Stimulated activated CD4-positive, alpha-beta T cell treated with anti-CD3 and anti-CD28 coated beads, Interleukin-12 subunit alpha, Interleukin-12 subunit beta, amount 100 ng/mL, for 24 hours (primary cell): ENCODE data around the gene PSMD7.

Experiments
- DNase-seq, 2 experiments: peaks; one replicate each; pipeline ENCODE4 v3.0.0-alpha.2; 2020; ENCODE audit warnings: low read depth in 2 of 2

Gene PSMD7

GRCh38 chr16:74296432-74297144, at the start of gene PSMD7:
Gene PSMD7, plus strand, starts transcription at chr16:74296814. Its CDS starts 101 bp downstream, at chr16:74296915.
- DNase-seq = peak; percentile 81 to 83

DNA sequence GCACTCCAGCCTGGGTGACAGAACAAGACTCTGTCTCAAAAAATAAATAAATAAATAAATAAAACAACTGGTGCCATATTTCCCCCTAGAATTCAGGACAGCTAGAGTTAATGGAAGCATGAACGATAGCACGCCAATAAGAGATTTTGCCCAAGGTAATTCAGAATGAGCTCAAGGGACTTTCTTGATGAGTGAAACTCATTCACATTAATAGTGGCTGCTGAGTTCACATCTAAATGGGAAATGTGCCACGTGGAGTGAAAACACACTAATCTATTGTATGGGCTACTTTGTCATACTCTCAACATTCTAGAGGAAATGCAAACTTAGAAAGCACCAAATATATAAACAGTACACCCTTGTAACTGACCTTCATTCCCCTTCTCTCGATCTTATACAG, 47.4 kb upstream of the PSMD7 start:
- no peak for DNase-seq

- DNase-seq = no peak
These were observed 46.8 kb upstream of the PSMD7 start for GRCh38 chr16:74249846-74250245.

DNA sequence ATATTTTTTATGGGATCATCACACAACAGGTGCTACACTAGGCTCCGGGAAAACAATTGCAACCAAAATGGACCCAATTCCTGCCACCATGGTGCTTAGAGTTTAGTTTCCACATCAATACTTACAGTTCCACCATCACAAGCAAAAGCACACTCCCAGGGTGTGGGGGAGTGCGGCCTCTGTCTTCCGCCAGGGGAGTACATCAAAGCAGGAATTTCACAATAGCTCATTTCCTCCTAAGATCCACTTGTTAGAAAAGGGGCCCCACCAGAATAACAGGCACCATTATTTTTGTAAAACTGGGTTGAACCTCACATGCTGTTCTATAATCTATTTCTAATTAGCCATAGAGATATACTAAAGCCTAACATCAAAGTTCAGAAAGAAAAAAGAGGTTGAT, 44.3 kb upstream of the PSMD7 start:
- DNase-seq = no peak

DNA sequence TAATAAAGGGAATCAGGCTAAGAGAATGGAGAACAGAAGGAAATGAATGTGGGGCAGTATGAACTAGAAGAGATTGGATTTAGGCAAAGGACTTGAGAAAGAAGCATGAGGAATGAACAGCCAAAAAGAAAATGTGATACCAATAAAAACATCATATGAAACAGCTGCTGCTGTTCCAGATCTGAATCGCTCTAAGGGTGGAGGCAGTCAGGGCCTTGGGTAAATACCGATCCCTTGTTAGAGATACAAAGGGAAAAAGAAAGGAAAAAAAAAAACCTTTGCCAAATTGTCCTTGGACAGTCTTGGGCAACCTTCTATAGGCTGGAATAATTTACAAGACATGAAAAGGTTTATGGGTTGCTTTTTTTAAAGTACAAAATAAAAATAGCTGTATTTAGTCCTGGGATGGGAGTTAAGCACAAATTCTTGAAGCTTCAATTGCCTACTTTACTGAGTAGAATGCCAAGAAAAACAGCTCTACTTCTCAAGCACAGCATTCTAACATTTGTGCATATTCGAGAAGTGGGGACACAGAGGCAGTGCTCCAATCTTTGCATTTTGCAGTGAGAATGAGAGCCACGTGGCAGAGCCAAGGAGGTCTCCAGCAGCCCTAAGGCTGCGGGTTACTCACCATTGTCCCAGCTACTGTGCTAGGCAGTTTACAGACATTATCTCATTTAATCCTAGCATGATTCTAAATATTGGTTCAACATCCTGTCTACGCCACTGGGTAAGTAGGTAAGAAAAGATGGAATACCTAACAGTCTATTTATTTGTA, 43.3 kb upstream of the PSMD7 start:
- no peak for DNase-seq

DNA sequence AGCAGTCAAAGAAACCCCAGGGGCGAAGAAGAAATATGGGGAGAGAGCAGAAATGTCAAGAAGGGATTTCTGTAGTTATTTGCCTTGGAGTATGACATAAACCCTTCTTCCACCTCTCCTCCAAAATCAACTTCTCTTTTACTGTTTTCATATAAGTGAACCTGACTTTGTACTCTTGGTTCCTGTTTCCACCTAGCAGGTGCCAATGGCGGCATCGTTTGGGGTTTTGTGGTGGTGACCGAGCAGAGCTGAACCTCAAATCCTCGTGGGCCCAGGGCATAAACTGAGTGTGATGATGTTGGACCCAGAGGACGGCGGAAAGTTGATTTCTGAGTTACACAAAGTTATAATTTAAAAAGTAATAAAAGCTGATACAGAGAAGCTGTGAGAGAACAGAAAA, 39.6 kb upstream of the PSMD7 start:
- DNase-seq = no peak

DNA sequence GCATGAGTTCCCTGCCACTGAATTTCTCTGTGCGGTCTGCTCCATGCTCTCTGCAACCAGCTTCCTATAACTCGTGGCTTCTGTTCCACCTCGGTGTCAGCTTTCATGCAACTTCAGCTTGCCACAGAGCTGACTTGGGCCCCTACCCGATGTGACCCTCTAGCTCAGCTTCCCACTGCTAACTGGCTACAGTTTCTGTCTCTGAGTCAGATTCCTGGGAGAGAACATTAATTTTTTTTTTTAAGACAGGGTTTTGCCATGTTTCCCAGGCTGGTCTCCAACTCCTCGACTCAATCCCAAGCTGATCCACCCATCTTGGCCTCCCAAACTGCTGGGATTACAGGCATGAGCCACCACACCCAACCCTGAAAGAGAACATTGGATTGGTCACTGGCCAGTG, 35.5 kb upstream of the PSMD7 start:
- DNase-seq = no peak

DNA sequence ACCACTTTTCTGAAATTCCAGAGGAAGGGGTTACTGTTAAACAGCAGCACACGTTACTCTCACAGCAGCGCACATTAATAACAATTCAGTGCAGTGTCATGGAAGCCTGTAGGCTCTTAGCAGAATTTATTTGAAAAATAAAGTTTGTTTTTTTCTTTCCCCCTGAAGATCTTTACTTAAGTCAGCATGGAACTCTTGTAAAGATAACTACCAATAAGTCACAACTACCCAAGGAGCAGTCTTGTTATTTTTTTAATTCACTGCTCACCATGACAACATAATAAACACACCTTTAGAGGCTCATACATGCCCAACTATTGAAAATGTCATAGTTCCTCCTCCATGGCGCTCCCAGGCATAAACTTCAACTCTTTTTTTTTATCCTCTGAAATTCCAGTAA, 31.8 kb upstream of the PSMD7 start:
- DNase-seq = no peak

DNA sequence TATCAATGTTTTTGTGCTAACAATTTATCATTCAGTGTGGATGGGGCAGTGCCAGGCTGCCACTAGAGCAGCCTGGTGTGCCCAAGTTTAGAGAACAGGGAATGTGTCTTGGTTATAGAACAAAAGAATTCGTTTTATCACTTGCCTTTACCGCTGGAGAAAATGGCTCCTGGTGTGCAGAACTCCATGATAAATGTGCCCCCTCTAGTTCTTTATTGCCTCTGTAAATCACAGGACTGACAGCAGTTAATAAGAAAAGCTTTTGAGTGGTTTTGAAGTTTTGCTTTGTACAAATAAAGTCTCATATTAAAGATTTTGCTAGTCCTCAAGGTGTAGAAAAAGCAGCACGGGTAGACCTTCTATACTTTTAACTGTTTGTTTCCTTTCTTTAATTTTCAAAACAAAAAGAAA, 28.2 kb upstream of the PSMD7 start:
- no peak for DNase-seq

- DNase-seq = no peak
These were observed 24.7 kb upstream of the PSMD7 start for GRCh38 chr16:74271872-74272271.

- no peak for DNase-seq
These were observed 21.5 kb upstream of the PSMD7 start for GRCh38 chr16:74275031-74275636.

GRCh38 chr16:74275711-74276110, 20.9 kb upstream of the PSMD7 start:
- DNase-seq = no peak

- no peak for DNase-seq
These were observed 18.6 kb upstream of the PSMD7 start for GRCh38 chr16:74277974-74278373.

DNA sequence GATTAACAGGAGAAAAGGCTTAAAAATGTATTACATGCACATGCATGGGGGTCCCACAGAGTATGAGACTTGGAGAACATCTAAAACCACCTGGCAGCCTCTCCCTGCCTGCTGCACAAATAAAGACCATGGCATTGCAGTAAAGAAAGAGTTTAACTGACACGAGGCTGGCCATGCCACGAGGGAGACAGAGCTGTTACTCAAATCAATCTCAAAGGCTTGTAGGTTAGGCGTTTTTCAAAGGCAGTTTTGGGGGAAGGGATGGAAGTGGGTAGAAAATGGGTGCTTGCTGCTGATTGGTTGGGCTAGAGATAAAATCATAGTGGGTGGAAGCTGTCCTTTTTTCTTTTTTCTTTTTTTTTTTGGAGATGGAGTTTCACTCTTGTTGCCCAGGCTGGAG, 17.3 kb upstream of the PSMD7 start:
- DNase-seq = no peak

DNA sequence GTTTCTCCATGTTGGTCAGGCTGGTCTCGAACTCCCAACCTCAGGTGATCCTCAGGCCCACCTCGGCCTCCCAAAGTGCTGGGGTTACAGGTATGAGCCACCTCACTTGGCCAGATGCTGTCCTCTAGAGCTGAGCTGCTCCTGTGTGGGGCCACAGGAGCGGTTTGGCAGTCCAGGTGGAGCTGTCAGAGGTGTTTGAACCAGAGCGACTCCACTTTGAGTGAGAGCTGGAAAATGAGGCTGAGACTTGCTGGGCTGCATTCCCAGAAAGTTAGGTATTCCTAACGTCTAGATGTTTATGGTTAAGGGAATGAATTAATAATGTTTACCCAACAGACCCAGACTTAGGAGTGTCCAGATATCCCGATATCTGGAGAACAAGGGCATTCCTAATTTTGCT, 16.8 kb upstream of the PSMD7 start:
- DNase-seq = no peak

DNA sequence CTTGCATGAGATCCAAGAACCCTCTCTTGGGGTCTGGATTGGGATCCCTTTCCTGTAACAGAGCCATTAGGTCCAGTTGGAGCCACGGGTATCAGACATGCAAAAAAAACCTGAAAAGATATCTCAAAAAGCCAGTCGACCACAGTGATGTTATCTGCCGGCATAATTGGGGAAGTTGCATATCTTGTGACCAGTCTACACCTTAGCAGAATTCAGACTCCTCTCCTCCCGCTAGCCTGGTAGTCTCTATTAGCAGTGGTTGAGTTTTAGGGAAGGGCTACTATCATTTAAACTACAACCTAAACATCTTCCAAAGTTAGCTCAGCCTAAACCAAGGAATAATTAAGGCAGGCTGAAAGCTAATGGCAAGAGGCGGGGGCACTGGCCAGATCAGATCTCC, 16.2 kb upstream of the PSMD7 start:
- DNase-seq = no peak

- no peak for DNase-seq
These were observed 15.3 kb upstream of the PSMD7 start for GRCh38 chr16:74281300-74281699.

DNA sequence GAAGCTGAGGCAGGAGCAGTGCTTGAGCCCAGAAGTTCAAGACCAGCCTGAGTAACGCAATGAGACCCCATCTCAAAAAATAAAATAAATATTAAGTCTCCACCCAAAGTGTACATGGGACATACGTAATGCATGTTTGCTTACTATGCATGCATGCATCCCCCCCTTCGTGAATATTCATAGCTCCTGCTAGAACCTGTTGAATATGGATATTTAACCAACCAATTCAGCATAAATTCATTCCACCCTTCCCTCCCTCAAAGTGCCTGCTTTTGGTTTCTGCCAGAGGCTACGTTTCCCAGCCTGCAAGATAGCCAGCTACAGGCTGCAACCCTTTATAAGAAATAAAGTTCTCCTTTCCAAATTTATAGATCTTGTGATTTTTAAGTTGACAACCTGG, 12.9 kb upstream of the PSMD7 start:
- no peak for DNase-seq

- no peak for DNase-seq
These were observed 8.5 kb upstream of the PSMD7 start for GRCh38 chr16:74288065-74288464.

DNA sequence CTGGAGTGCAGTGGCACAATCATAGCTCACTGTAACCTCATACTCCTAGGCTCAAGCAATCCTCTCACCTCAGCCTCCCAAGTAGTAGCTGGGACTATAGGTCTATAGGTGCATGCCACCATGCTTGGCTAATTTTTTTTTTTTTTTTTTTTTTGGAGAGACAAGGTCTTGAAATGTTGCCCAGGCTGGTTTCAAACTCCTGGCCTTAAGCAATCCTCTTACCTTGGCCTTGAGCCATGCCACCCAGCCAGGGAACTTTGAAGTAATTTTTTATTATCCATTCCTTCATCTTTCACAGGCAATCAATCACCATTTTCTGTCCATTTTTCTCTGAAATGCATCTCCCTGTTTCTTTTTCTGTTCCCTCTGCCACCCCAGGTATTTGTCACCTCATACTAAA, 6.3 kb upstream of the PSMD7 start:
- no peak for DNase-seq

- no peak for DNase-seq
These were observed 5.4 kb upstream of the PSMD7 start for GRCh38 chr16:74291176-74291575.

- DNase-seq = no peak
These were observed 4.9 kb upstream of the PSMD7 start for GRCh38 chr16:74291577-74292208.

DNA sequence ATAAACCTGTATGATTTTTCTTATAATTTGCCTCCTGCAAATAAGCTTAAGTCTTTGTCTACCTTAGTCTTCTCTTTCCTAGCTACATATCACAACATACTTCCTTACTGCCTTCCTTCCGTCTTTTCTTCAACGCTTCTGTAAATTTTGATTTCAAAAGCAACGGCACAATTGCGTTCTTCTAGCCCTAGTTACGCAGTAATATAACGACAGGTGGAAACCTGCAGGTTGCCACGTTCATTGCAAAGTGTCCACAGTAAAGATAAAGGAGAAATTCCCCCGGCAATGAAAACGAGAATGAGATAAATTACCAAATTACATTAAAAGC, 546 bp upstream of the PSMD7 start:
- DNase-seq = no peak
